Testis (tissue), 2 donors: ENCODE measurements around the gene PIK3CB.
"Not testable (repeated sequence)": the region's sequence is repeated elsewhere in the genome, so short reads cannot be mapped to it uniquely, and the experiment has no call there.

ENCODE experiments used
- POLR2A ChIP-seq: fragments of 450-650 bp; IDR thresholded peaks from one replicate; pipeline ENCODE4 v1.6.1; 2017; ENCODE audit warnings: antibody characterized with exemption, mild to moderate bottlenecking, moderate library complexity
- TF ChIP-seq, protein P1 (sequence below), 3 experiments: fragments of 450-650 bp in 2 of 3; fragments of 200-600 bp in 1 of 3; sonication (generic) in 1 of 3; IDR thresholded peaks; one replicate each; pipeline ENCODE4 v1.5.1; 2016 to 2019; ENCODE audit warnings: antibody characterized with exemption in 3 of 3, mild to moderate bottlenecking in 2 of 3, moderate library complexity in 1 of 3

DNA sequence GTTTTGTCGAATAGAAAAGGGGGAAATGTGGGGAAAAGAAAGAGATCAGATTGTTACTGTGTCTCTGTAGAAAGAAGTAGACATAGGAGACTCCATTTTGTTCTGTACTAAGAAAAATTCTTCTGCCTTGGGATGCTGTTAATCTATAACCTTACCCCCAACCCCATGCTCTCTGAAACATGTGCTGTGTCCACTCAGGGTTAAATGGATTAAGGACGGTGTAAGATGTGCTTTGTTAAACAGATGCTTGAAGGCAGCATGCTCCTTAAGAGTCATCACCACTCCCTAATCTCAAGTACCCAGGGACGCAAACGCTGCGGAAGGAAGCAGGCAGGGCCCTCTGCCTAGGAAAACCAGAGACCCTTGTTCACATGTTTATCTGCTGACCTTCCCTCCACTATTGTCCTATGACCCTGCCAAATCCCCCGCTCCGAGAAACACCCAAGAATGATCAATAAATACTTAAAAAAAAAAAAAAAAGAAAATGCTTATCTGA is 49.3 kb downstream of the PIK3CB start:
- TF ChIP-seq, protein P1, sequence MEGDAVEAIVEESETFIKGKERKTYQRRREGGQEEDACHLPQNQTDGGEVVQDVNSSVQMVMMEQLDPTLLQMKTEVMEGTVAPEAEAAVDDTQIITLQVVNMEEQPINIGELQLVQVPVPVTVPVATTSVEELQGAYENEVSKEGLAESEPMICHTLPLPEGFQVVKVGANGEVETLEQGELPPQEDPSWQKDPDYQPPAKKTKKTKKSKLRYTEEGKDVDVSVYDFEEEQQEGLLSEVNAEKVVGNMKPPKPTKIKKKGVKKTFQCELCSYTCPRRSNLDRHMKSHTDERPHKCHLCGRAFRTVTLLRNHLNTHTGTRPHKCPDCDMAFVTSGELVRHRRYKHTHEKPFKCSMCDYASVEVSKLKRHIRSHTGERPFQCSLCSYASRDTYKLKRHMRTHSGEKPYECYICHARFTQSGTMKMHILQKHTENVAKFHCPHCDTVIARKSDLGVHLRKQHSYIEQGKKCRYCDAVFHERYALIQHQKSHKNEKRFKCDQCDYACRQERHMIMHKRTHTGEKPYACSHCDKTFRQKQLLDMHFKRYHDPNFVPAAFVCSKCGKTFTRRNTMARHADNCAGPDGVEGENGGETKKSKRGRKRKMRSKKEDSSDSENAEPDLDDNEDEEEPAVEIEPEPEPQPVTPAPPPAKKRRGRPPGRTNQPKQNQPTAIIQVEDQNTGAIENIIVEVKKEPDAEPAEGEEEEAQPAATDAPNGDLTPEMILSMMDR (IDR thresholded peaks at IDR 0.05), result not testable (repeated sequence)
- not testable (repeated sequence) for TF ChIP-seq POLR2A
